Glomerular endothelial cell (primary cell): Measurements from ENCODE around the gene ADGRG3. TPM values are rescaled to one million over a fixed set of nuclear protein-coding genes. Genes with fewer than 3 reads are reported as not detected.
"Not testable (repeated sequence)": the region's sequence is repeated elsewhere in the genome, so short reads cannot be mapped to it uniquely, and the experiment has no call there.

ENCODE experiments used
- DNase-seq: peaks from one replicate; pipeline ENCODE4 v3.0.0-alpha.2; 2011; ENCODE audit warnings: low read depth, low spot score; ENCODE audit errors: extremely low read depth
- total RNA-seq: library from RNA; depleted of rRNA; stranded (reverse); fragments of >200 nt; gene quantifications from 2 replicates; pipeline ENCODE4 v1.2.3, GENCODE V29; 2015

The ADGRG3 gene
- total RNA-seq, 1 donor from 2014 or later = 0.12 TPM

- not testable (repeated sequence) for DNase-seq
Measured at GRCh38 chr16:57712569-57712968, 44.5 kb downstream of the ADGRG3 start.

- DNase-seq = no peak
Measured at GRCh38 chr16:57713596-57713995, 45.5 kb downstream of the ADGRG3 start.

DNA sequence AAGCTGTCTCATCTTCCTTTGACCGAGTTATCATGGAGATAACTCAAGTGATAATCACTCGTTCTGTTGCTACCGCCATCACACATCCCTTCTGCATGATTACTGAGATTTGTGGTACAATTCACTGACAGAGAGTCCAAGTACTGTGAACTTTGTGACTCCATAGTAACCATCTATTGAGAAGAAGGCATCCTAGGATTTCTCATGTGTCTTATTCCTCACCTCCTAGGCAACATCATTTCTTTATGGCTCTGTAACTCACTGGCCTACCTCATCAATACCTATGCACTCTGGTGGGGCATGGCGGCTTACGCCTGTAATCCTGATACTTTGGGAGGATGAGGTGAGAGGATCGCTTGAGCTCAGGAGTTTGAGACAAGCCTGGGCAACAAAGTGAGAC is 45.9 kb downstream of the ADGRG3 start:
- DNase-seq = no peak

DNA sequence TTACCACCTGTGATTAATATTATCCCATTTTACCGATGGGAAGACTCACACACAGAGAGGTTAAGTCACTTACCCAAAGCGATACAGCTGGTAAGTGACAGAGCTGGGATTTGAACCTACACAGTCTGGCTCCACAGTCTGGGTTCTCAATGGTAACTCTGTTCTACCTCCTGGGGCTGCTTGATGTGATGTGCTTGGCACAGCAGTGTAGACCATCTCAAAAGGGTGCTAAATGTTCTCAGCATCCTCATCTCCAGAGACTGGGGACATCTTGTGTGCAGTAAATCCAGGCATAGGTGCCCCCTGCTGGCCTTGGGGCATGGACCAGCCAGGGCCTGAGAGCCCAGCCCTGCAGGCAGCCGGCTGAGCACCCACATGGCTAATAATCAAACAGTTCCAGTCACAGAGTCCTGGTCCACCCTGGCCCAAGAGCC is 52.1 kb downstream of the ADGRG3 start:
- DNase-seq = peak; percentile 36

DNA sequence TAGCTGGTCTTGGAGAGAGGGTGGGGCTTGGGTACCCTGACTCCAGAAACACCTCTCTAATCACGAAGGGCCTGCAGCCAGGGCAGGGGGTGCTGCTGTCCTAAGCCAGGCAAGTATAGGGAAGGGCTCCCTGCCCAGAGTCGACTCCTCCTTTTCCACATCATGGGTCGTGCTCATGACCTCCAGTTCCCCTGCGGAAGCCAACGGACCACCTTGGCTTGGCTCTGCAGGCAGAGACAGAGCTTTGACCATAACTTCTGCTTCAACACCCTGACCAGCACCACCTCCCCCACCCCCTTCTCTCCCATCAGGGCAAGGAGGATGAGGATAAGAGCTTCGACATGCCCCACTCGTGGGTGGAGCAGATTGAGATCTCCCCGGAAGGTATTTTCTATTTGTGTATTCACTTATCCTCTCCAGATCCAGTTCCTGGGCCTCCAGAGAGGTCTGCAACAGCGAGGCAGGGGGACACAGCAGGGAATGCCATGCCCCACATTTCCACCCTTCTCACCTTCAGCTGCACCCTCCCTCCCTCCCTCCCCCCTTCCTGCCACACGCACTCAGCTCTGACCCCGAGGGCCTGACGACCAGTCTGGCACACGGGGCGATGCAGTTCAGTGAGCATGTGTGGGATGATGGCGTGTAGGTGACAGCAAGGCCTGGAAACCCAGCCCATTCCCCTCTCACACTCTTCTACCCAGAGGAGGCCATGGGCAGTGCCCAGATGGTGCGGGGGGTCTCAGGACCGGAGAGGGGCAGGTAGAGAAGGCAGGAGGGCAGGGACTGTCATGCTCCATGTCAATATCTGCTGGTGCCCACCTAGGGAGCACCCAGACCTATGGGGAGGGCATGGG is 53.5 kb downstream of the ADGRG3 start:
- no peak for DNase-seq

- no peak for DNase-seq
Measured at GRCh38 chr16:57722210-57722499, 54.0 kb downstream of the ADGRG3 start.

DNA sequence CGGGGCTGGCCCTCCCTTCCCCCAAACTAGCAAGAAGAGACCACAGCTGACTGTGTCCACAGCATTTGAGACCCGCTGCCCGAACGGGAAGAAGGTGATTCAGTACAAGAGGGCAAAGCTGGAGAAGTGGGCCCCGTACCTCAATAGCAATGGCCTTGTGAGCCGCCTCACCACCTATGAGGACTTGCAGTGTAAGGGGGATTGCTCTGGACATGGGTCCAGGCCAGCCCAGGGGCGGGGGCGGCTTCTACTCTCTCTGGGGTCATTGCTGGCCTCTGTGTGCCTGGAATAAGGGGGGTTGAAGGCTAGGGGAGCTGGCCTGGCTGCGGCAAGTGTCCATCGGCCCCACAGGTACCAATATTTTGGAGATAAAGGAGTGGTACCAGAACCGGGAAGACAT is 54.5 kb downstream of the ADGRG3 start:
- DNase-seq = no peak

DNA sequence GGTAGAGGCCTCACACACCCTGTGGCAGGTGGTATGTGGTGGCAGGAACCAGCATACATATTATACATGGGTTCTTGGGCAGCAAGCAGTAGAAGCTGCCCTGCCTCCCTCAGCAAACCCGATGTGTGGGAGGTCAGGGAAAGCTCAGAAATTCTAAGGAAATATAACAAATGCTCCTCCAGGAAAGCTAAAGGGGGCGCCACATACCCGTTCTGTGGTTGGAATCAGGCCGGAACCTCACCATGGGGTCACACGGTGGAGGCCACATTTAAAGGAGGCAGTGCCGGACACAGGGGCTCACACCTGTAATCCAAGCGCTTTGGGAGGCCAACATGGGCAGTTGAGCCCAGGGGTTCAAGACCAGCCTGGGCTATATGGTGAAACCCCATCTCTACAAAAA is 55.1 kb downstream of the ADGRG3 start:
- no peak for DNase-seq

DNA sequence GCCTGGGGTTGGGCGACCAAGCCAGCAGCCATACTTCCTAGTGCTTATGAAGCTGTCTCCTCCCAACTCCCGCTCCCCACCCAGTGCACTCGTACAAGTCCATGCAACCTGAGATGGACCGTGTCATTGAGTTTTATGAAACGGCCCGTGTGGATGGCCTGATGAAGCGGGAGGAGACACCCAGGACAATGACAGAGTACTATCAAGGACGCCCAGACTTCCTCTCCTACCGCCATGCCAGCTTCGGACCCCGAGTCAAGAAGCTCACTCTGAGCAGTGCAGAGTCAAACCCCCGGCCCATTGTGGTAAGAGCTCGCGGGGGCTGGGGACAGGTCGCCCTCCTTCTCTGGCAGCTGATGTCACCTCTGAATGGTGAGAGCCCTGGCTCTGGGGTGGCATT is 56.4 kb downstream of the ADGRG3 start:
- DNase-seq = no peak

DNA sequence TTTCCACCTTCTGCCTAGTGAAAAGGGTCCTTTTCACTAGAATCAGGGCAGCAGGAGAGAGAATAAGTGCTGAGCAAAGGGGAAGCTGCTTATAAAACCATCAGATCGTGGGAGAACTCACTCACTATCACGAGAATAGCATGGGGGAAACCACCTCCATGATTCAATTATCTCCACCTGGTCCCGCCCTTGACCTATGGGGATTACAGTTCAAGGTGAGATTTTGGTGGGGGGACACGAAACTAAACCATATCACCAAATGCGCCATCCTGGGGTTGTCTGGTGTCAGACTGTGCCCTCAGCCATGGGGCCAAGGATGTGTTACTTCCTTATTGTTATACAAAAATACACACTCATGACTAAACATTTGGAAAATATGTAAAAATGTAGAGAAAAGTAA is 57.0 kb downstream of the ADGRG3 start:
- no peak for DNase-seq

GRCh38 chr16:57725554-57725953 is 57.4 kb downstream of the ADGRG3 start:
- DNase-seq = no peak

- no peak for DNase-seq
Measured at GRCh38 chr16:57725976-57726375, 57.9 kb downstream of the ADGRG3 start.

GRCh38 chr16:57726433-57726947 is 58.4 kb downstream of the ADGRG3 start:
- DNase-seq = no peak

DNA sequence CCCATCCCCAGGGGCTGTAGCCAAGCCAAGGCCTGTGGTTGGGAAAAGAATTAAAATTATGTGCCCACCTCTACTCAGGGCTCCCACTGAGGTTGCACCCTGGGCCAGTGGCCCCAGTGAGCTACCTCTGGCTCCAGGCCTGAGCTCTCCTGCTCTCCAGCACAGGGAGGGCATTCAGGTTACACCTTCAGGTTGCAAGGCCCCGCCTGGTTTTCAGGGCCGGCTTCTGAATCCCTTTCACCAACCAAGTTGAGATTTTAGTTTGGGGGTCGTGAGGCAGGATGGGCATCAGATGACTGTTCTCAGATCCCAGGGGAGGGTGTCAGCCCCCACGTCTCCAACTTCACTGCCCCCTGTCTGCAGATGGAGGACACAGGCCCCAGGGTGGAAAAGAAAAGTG is 59.5 kb downstream of the ADGRG3 start:
- DNase-seq = no peak

DNA sequence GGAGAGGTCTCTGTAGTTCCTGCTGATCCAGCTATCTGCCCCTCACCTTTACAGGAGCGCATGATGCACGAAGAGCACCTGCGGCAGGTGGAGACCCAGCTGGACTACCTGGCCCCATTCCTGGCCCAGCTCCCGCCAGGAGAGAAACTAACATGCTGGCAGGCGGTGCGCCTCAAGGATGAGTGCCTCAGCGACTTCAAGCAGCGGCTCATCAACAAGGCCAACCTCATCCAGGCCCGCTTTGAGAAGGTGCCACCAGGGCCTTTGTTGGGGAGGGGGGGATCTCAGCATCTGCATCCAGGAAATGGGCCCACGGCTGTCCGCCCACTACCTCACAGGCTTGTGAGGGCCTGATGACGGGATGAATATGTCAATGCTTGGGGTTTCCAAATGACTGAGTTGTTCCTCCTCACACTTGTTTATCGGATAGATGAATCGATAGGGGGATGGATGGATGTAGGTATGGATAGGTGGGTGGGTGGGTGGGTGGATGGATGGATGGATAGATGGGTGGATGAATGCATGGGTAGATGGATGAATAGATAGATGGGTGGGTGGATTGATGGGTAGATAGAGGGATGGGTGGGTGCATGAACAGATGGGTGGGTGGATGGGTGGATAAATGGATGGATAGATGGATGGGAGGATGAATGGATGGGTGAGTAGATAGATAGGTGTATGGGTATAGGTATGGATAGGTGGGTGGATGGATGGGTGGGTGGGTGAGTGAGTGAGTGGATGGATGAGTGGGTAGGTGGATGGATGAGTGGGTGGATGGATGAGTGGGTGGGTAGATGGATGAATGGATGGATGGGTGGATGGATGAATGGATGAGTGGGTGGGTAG is 60.5 kb downstream of the ADGRG3 start:
- no peak for DNase-seq

GRCh38 chr16:57729182-57729484 is 61.0 kb downstream of the ADGRG3 start:
- DNase-seq = no peak

DNA sequence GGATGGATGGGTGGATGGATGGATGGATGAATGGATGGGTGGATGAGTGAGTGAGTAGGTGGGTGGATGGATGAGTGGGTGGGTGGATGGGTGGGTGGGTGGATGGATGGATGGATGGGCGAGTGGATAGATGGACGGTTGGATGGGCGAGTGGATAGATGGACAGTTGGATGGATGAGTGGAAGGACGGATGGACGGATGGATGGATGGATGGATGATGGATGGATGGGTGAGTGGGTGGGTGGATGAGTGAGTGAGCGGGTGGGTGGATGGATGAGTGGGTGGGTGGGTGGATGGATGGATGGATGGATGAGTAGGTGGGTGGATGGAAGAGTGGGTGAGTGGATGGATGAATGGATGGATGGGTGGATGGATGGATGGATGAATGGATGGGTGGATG is 61.7 kb downstream of the ADGRG3 start:
- DNase-seq = not testable (repeated sequence)

DNA sequence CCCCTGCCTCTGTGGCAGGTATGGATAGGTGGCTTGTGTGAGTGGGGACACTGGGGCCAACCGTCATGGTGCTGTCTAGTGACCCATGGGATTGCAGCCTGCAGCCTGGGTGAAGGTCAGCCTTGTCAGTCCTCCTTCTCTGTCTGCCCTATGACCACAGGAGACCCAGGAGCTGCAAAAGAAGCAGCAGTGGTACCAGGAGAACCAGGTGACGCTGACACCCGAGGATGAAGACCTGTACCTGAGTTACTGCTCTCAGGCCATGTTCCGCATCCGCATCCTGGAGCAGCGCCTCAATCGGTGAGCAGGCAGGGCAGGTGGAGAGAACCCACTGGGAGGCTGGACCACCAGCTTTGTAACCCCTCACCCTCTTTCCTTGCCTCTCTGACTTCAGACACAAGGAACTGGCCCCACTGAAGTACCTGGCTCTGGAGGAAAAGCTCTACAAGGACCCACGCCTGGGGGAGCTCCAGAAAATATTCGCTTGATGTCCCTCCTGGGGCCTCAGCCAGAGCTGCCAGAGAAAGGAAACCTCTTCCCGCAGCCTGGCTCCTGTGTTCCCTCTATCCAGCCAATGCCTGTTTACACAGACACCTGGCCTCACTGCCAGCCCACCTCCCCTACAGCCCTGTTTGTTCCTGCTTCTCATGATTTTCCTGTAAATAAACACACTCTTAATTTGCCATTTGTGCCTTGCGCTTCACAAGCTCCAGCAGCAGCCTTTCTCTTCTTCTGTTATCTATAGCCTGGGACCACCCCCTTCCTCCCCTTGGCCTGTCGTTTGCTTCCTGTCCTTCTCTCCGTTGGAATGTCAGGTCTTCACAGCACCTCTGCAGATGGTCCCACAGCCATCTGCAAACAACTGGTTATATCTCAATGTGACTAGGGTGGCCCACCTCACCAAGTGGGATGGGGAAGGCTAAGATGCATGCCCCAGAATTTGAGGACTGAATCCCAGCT is 62.9 kb downstream of the ADGRG3 start:
- no peak for DNase-seq

DNA sequence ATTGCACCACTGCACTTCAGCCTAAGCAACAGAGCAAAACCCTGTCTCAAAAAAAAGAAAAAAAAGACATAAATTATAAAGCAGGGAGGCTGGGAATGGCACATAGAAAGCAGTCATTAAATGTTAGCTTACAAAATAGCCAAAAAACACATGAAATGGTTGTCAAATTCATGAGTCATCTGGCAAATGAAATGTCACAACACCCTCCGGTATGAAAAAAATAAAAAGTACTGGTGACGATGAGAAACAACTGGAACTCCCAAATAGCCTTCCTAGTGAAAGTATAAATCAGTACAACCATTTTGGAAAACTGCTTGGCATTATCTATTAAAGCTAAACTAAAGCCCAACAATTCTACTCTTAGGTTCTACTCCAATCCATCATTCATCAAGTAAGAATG is 63.9 kb downstream of the ADGRG3 start:
- DNase-seq = no peak

GRCh38 chr16:57732714-57733113 is 64.6 kb downstream of the ADGRG3 start:
- DNase-seq = no peak
